Hepatocyte (in vitro differentiated cells): ENCODE results near the gene ANKRD13B. TPM values are rescaled to one million over a fixed set of nuclear protein-coding genes. Genes with fewer than 3 reads are reported as not detected.

Experiments used
- DNase-seq: peaks from one replicate; pipeline ENCODE4 v3.0.0-alpha.2; 2016; ENCODE audit warnings: low spot score
- H2AFZ ChIP-seq: fragments of 200-600 bp; sonication (generic); 2 replicates; pipeline ENCODE4 v1.6.0; 2016; ENCODE audit warnings: antibody characterized with exemption, mild to moderate bottlenecking
- H3K27ac ChIP-seq: fragments of 200-600 bp; sonication (generic); 2 replicates; pipeline ENCODE4 v1.5.1; 2016; ENCODE audit warnings: mild to moderate bottlenecking
- H3K27me3 ChIP-seq: fragments of 200-600 bp; sonication (generic); 2 replicates; pipeline ENCODE4 v1.6.1; 2016
- H3K36me3 ChIP-seq: fragments of 200-600 bp; sonication (generic); replicated peaks from 2 replicates; pipeline ENCODE4 v1.5.1; 2016; ENCODE audit warnings: low read depth; ENCODE audit not compliant: insufficient read depth
- H3K4me1 ChIP-seq: fragments of 200-600 bp; sonication (generic); 2 replicates; pipeline ENCODE4 v1.5.1; 2016; ENCODE audit warnings: mild to moderate bottlenecking, moderate library complexity; ENCODE audit not compliant: insufficient read depth
- H3K4me2 ChIP-seq: fragments of 200-600 bp; sonication (generic); 2 replicates; pipeline ENCODE4 v1.6.0; 2016
- H3K4me3 ChIP-seq: fragments of 200-600 bp; sonication (generic); 2 replicates; pipeline ENCODE4 v1.5.1; 2016; ENCODE audit warnings: mild to moderate bottlenecking
- H3K79me2 ChIP-seq: fragments of 200-600 bp; sonication (generic); 2 replicates; pipeline ENCODE4 v1.6.0; 2017; ENCODE audit warnings: mild to moderate bottlenecking
- H3K9me2 ChIP-seq: fragments of 200-600 bp; sonication (generic); replicated peaks from 2 replicates; pipeline ENCODE4 v1.6.0; 2017; ENCODE audit warnings: mild to moderate bottlenecking; ENCODE audit not compliant: insufficient read depth
- H3K9me3 ChIP-seq: fragments of 200-600 bp; sonication (generic); 2 replicates; pipeline ENCODE4 v1.5.1; 2016; ENCODE audit warnings: low read depth, mild to moderate bottlenecking
- H4K20me1 ChIP-seq: fragments of 200-600 bp; sonication (generic); 2 replicates; pipeline ENCODE4 v1.6.0; 2016; ENCODE audit warnings: mild to moderate bottlenecking; ENCODE audit not compliant: insufficient read depth, poor library complexity, severe bottlenecking
- CTCF ChIP-seq: fragments of 200-600 bp; sonication (generic); IDR thresholded peaks from 2 replicates; pipeline ENCODE4 v1.5.1; 2016; ENCODE audit warnings: antibody characterized with exemption, mild to moderate bottlenecking; ENCODE audit not compliant: poor library complexity
- EZH2 ChIP-seq: fragments of 200-600 bp; sonication (generic); IDR thresholded peaks from 2 replicates; pipeline ENCODE4 v1.6.1; 2016; ENCODE audit warnings: antibody characterized with exemption, mild to moderate bottlenecking, borderline replicate concordance
- EZH2phosphoT487 ChIP-seq: fragments of 200-600 bp; sonication (generic); IDR thresholded peaks from one replicate; pipeline ENCODE4 v1.6.1; 2018; ENCODE audit warnings: antibody characterized with exemption, mild to moderate bottlenecking, low read depth, moderate library complexity; ENCODE audit not compliant: unreplicated experiment, severe bottlenecking
- WGBS: methylation state at CpG from one replicate; pipeline ENCODE4 v1.1.6; 2016; ENCODE audit warnings: low lambda C conversion rate; ENCODE audit errors: missing lambda C conversion rate; 5-methylcytosine and 5-hydroxymethylcytosine counted together
- polyA plus RNA-seq: library from polyadenylated mRNA; unstranded; fragments of >200 nt; fragmentation: Nextera tagmentation; extraction: Ambion mirVana; gene quantifications from 2 replicates; pipeline ENCODE4 v1.2.1, GENCODE V29; 2016
- total RNA-seq: library from RNA; depleted of rRNA; stranded (reverse); fragments of >200 nt; gene quantifications from 2 replicates; pipeline ENCODE4 v1.2.3, GENCODE V29; 2014

The ANKRD13B gene
- total and polyA plus RNA-seq, 2 experiments from 2014 or later, result 5.1 to 7.2 TPM

- Histone ChIP-seq H3K9me2 (no peaks in the 10 kb centered on the region), H3K4me1 (no peaks in the 10 kb centered on the region), H3K79me2 (peaks cover 3% of the 10 kb centered on the region), H3K4me2 (no peak overlapping the region), H3K4me3 (no peak overlapping the region), H4K20me1 (no peaks in the 10 kb centered on the region), H3K27me3 (no peaks in the 10 kb centered on the region), H3K9me3 (no peaks in the 10 kb centered on the region), H3K27ac (no peak overlapping the region), H3K36me3 (no peaks in the 10 kb centered on the region), H2AFZ (no peak overlapping the region)
- 96% methylated on average over 6 of the region's 6 CpGs for WGBS
- no peak for TF ChIP-seq CTCF
- TF ChIP-seq EZH2phosphoT487, result no peak
- TF ChIP-seq EZH2, result no peak
- DNase-seq, result no peak
Measured at GRCh38 chr17:29603109-29603674, 10.3 kb downstream of the ANKRD13B start.

- no peaks in the 10 kb centered on the region for H3K9me2 ChIP-seq
- no peak for DNase-seq
- H3K27me3 ChIP-seq, result no peaks in the 10 kb centered on the region
- no peaks in the 10 kb centered on the region for H3K36me3 ChIP-seq
- H3K4me1 ChIP-seq, result no peaks in the 10 kb centered on the region
- no peak overlapping the region for H3K4me2 ChIP-seq
- TF ChIP-seq EZH2phosphoT487 (no peak), EZH2 (no peak), CTCF (no peak)
- no peaks in the 10 kb centered on the region for H3K9me3 ChIP-seq
- no peak overlapping the region for H2AFZ ChIP-seq
- H3K79me2 ChIP-seq, result no peaks in the 10 kb centered on the region
- WGBS, result 93% methylated on average over 26 of the region's 29 CpGs
- no peaks in the 10 kb centered on the region for H4K20me1 ChIP-seq
- H3K4me3 ChIP-seq, result no peak overlapping the region
- H3K27ac ChIP-seq, result no peak overlapping the region
Measured at GRCh38 chr17:29607557-29608195, 14.7 kb downstream of the ANKRD13B start.

- H3K4me2 ChIP-seq, result no peak overlapping the region
- no peak overlapping the region for H3K4me3 ChIP-seq
- no peak overlapping the region for H2AFZ ChIP-seq
- DNase-seq, result no peak
- no peak overlapping the region for H3K27ac ChIP-seq
- H3K79me2 ChIP-seq, result no peaks in the 10 kb centered on the region
- H3K27me3 ChIP-seq, result peaks cover 5% of the 10 kb centered on the region
- WGBS, result 93% methylated on average over 14 of the region's 15 CpGs
- H3K36me3 ChIP-seq, result no peaks in the 10 kb centered on the region
- peaks cover 3% of the 10 kb centered on the region for H3K4me1 ChIP-seq
- H3K9me3 ChIP-seq, result no peaks in the 10 kb centered on the region
- H3K9me2 ChIP-seq, result no peaks in the 10 kb centered on the region
- no peak for TF ChIP-seq EZH2phosphoT487
- TF ChIP-seq CTCF, result no peak
- no peak for TF ChIP-seq EZH2
- H4K20me1 ChIP-seq, result no peaks in the 10 kb centered on the region
Measured at GRCh38 chr17:29608986-29609385, 16.1 kb downstream of the ANKRD13B start.
